Measurements from ENCODE around the gene HIGD1B. TPM values are rescaled to one million over a fixed set of nuclear protein-coding genes. Genes with fewer than 3 reads are reported as not detected.

The HIGD1B gene
- total RNA-seq, 1 experiment from 2014 or later = not detected

DNA sequence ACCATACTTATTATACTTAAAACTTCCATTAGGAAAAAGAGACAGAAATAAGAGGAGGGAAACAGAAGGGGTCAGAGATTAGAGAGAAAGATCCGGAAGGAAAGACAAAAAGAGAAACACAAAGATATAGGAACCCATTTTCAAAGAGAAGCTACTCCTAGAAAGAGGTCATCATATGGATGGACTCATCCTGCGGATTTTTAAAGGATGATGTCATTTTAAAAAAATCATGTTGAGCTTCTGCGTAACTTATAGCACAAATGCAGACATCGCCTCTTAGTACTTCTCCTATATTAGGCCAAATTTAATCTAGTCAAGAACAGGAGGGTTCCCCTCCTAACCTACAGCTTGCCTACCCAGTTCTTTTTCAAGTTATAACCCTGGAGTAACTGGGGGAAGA, 33.5 kb downstream of the HIGD1B start:
- ChIA-PET CTCF (interaction anchor here (0.9 to 1.3 kb wide), 2 partner anchors 102 to 106 kb away, joined by 5 read pairs; no protein-coding TSS in a partner anchor), POLR2A (no interaction called here), RAD21 (ENCODE audit: low non-redundant PET in 1 of 2, low total read pairs in 2 of 2, uncharacterized antibody in 2 of 2, unreplicated experiment in 2 of 2) (no interaction called here)
- no peak overlapping the region for H3K4me3 ChIP-seq (replicated peaks in 1 of 2; ENCODE audit: low read depth in 1 of 2, low read length in 2 of 2)
- intact Hi-C loops (cut with micrococcal nuclease) = no loop called here
- no peaks in the 10 kb centered on the region for H3K9me3 ChIP-seq (ENCODE audit: control insufficient read depth in 1 of 2, insufficient read depth in 1 of 2, low read depth in 1 of 2, low read length in 2 of 2)
- peaks cover 59 to 67% of the 10 kb centered on the region in 2 experiments for H3K36me3 ChIP-seq (ENCODE audit: control insufficient read depth in 1 of 2, insufficient read depth in 2 of 2, low read length in 2 of 2)
- no peak for TF ChIP-seq CEBPB (IDR thresholded peaks at IDR 0.05; ENCODE audit: low read depth)
- TF ChIP-seq, protein P1, sequence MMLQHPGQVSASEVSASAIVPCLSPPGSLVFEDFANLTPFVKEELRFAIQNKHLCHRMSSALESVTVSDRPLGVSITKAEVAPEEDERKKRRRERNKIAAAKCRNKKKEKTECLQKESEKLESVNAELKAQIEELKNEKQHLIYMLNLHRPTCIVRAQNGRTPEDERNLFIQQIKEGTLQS (IDR thresholded peaks at IDR 0.05) = no peak
- no peak overlapping the region for H3K4me2 ChIP-seq (ENCODE audit: low read length)
- no peaks in the 10 kb centered on the region for H4K20me1 ChIP-seq (ENCODE audit: insufficient read depth)
- no peaks in the 10 kb centered on the region for H3K9me2 ChIP-seq (ENCODE audit: insufficient read depth)
- DNase-seq (ENCODE audit: low read depth, low spot score) (no peak), ATAC-seq (no peak)
- no peak overlapping the region for H3K9ac ChIP-seq (ENCODE audit: low read length)
- H3K79me2 ChIP-seq (ENCODE audit: insufficient read depth, low read length) = peaks cover 17% of the 10 kb centered on the region
- BruUV-seq (replicated peaks) = no TSS peak
- no peak overlapping the region for H2AFZ ChIP-seq (ENCODE audit: low read depth, low read length, poor library complexity, severe bottlenecking)
- no peaks in the 10 kb centered on the region for H3K4me1 ChIP-seq (ENCODE audit: control insufficient read depth in 1 of 2, insufficient read depth in 2 of 2, low read length in 2 of 2)
- H3K27me3 ChIP-seq (ENCODE audit: insufficient read depth, low read length) = no peaks in the 10 kb centered on the region
- no peak overlapping the region for H3K27ac ChIP-seq (ENCODE audit: low read depth, low read length)

DNA sequence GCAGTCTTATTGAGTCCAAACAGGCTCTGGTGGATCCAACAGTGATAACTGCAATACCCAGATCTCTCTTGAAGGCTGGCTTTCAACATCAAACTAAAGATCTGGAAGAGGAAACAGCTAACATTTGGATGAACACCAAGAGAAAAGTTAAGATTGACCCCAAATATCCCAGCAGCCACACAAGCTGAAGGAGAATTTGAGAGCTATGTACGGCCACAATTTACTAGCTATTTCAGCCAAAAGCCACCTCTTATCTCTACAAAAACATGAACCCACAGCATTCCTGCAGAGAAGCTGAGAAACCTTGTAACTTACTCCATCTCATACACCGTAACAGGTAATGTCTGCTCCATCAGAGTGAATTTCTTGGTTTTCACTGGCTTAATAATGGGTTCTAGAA, 37.3 kb downstream of the HIGD1B start:
- CTCF ChIA-PET = interaction anchor here (1.0 kb wide), 1 partner anchor 251 kb away, joined by 3 read pairs; the partner anchor contains the start of gene ACBD4
- Histone ChIP-seq H3K27me3 (ENCODE audit: insufficient read depth, low read length) (no peaks in the 10 kb centered on the region), H3K36me3 (ENCODE audit: control insufficient read depth in 1 of 2, insufficient read depth in 2 of 2, low read length in 2 of 2) (peaks cover 54% of the 10 kb centered on the region in 2 experiments), H3K79me2 (ENCODE audit: insufficient read depth, low read length) (peaks cover 40% of the 10 kb centered on the region), H3K9ac (ENCODE audit: low read length) (no peak overlapping the region), H3K4me2 (ENCODE audit: low read length) (no peak overlapping the region), H3K9me3 (ENCODE audit: control insufficient read depth in 1 of 2, insufficient read depth in 1 of 2, low read depth in 1 of 2, low read length in 2 of 2) (no peaks in the 10 kb centered on the region), H3K9me2 (ENCODE audit: insufficient read depth) (no peaks in the 10 kb centered on the region), H3K4me3 (replicated peaks in 1 of 2; ENCODE audit: low read depth in 1 of 2, low read length in 2 of 2) (no peak overlapping the region), H3K4me1 (ENCODE audit: control insufficient read depth in 1 of 2, insufficient read depth in 2 of 2, low read length in 2 of 2) (0 out of 4 replicates have a peak, but pooled peaks cover 0 to 4% of the 10 kb centered on the region in 2 experiments), H2AFZ (ENCODE audit: low read depth, low read length, poor library complexity, severe bottlenecking) (no peak overlapping the region), H3K27ac (ENCODE audit: low read depth, low read length) (no peak overlapping the region), H4K20me1 (ENCODE audit: insufficient read depth) (peaks cover 15% of the 10 kb centered on the region; the same call in 1 of the 2 replicates)
- TF ChIP-seq ELF1 (IDR thresholded peaks at IDR 0.05; ENCODE audit: borderline replicate concordance, low read depth) = no peak
- TF ChIP-seq ZNF274 (IDR thresholded peaks at IDR 0.05; ENCODE audit: low read depth, low read length) = no peak
- TF ChIP-seq, protein P1 (IDR thresholded peaks at IDR 0.05) = no peak
- no peak for TF ChIP-seq FOSL1 (IDR thresholded peaks at IDR 0.05; ENCODE audit: low read depth)
- no peak for TF ChIP-seq CBX3 (IDR thresholded peaks at IDR 0.05; ENCODE audit: low read depth)
- TF ChIP-seq, protein P2, sequence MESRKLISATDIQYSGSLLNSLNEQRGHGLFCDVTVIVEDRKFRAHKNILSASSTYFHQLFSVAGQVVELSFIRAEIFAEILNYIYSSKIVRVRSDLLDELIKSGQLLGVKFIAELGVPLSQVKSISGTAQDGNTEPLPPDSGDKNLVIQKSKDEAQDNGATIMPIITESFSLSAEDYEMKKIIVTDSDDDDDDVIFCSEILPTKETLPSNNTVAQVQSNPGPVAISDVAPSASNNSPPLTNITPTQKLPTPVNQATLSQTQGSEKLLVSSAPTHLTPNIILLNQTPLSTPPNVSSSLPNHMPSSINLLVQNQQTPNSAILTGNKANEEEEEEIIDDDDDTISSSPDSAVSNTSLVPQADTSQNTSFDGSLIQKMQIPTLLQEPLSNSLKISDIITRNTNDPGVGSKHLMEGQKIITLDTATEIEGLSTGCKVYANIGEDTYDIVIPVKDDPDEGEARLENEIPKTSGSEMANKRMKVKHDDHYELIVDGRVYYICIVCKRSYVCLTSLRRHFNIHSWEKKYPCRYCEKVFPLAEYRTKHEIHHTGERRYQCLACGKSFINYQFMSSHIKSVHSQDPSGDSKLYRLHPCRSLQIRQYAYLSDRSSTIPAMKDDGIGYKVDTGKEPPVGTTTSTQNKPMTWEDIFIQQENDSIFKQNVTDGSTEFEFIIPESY (IDR thresholded peaks at IDR 0.05; ENCODE audit: extremely low read depth, insufficient replicate concordance, low read length) = no peak
- TF ChIP-seq YY1 (IDR thresholded peaks at IDR 0.05; ENCODE audit: extremely low read depth, insufficient replicate concordance, low read depth, low read length) = no peak
- TF ChIP-seq JUND (IDR thresholded peaks at IDR 0.05) = no peak
- TF ChIP-seq EZH2 (IDR thresholded peaks at IDR 0.05) = no peak
- no peak for TF ChIP-seq CEBPB (IDR thresholded peaks at IDR 0.05; ENCODE audit: low read depth)
- POLR2A ChIA-PET = interaction anchor here (0.7 kb wide), 1 partner anchor 107 kb away, joined by 3 read pairs; no protein-coding TSS in a partner anchor
- no peak for ATAC-seq
- no TSS peak for BruUV-seq (replicated peaks)
- intact Hi-C loops (cut with micrococcal nuclease) = no loop called here
- DNase-seq (ENCODE audit: low read depth, low spot score) = no peak
- RAD21 ChIA-PET (ENCODE audit: low non-redundant PET in 1 of 2, low total read pairs in 2 of 2, uncharacterized antibody in 2 of 2, unreplicated experiment in 2 of 2) = no interaction called here

Data from HCT116 (cell line).